ENCODE data around the gene KCNJ14.

The KCNJ14 gene

DNA sequence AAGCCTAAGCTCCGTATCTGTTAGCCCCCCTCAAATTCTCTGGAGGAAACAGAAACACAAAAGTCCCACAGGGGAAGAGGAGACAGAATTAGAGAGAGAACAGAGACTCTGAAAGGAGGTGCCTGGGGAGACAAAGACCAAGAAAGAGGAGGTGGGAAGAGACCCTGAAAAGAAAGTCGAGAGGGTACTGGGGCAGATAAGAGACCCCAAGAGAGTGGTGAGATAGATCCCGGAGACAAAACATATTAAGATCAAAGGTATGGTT, 10.5 kb upstream of the KCNJ14 start:
- DNase-seq (ENCODE audit: insufficient read length, low spot score) (no peak), FAIRE-seq (no peak)

DNA sequence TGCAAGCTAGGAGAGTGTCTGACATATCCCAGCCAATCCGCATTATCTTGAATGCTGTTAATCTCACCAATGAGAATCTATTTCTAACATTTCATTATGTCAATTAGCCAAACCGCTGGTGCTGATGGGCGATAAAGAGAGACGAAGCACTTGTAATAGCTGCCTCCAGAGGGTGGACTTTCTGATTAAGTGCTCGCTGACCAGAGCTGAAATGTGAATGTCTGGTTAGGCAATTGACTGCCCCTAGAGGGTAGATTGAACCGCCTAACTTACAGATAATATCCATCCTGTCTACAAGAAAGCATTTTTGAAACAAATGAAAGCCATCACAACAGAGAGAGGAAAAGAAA, 10.1 kb upstream of the KCNJ14 start:
- DNase-seq (ENCODE audit: insufficient read length, low spot score), result peak; percentile 90
- peak; percentile 52 for FAIRE-seq

GRCh38 chr19:48445606-48446481, 9.5 kb upstream of the KCNJ14 start, which contains the start of gene GRWD1:
GRWD1 (plus strand) TSS chr19:48445983; CDS start chr19:48446006, 23 bp downstream.
- DNase-seq (ENCODE audit: insufficient read length, low spot score), result peak; percentile 97
- peak; percentile 94 for FAIRE-seq

- no peak for FAIRE-seq
- no peak for DNase-seq (ENCODE audit: insufficient read length, low spot score)
These were observed 8.8 kb upstream of the KCNJ14 start for GRCh38 chr19:48446579-48446978.

- FAIRE-seq, result no peak
- DNase-seq (ENCODE audit: insufficient read length, low spot score), result no peak
These were observed 6.8 kb upstream of the KCNJ14 start for GRCh38 chr19:48448563-48448962.

DNA sequence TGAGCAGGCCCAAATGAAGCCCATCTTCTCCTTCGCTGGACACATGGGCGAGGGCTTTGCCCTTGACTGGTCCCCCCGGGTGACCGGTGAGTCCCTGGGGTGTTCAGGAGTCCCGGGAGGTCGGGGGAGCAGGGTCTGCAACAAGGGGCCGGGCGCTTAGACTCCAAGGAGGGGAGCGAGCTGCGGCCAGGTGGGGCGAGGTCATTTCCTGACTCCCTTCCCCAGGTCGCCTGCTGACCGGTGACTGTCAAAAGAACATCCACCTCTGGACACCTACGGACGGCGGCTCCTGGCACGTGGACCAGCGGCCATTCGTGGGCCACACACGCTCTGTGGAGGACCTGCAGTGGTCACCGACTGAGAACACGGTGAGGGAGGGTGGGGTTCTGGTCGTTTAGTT, 4.9 kb upstream of the KCNJ14 start:
- FAIRE-seq, result no peak
- no peak for DNase-seq (ENCODE audit: insufficient read length, low spot score)

DNA sequence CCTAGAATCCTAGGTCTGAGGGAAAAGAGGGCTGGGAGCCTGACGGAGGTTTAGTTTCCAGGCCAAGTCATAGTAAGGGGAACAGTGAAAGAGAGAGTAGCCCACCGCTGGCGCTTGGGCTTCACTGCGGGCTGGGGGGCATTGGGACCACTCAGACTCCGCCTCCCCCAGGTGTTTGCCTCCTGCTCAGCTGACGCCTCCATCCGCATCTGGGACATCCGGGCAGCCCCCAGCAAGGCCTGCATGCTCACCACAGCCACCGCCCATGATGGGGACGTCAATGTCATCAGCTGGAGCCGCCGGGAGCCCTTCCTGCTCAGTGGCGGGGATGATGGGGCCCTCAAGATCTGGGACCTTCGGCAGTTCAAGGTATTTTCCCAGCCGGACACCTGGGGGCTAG, 4.5 kb upstream of the KCNJ14 start:
- FAIRE-seq (no peak), DNase-seq (ENCODE audit: insufficient read length, low spot score) (no peak)

DNA sequence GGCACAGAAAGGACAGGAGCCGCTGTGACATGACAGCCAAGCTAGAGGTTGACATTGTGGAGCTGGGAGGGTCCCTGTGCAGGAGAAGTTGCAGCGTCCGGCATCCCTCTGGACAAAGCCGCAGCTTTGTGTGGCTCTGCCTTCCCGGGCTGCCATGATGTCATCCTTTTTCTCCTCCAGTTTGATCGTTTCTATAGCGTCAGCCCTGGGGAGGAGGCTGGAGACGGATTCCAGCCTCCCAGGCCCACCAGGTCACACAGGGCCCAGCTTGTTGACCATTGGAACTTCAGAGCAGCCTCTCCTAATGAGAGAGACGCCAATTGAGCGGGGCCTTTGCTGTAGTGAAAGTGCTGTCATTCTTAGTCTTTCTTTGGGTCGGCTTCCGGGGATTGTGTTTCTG, 3.8 kb upstream of the KCNJ14 start:
- FAIRE-seq (no peak), DNase-seq (ENCODE audit: insufficient read length, low spot score) (no peak)

DNA sequence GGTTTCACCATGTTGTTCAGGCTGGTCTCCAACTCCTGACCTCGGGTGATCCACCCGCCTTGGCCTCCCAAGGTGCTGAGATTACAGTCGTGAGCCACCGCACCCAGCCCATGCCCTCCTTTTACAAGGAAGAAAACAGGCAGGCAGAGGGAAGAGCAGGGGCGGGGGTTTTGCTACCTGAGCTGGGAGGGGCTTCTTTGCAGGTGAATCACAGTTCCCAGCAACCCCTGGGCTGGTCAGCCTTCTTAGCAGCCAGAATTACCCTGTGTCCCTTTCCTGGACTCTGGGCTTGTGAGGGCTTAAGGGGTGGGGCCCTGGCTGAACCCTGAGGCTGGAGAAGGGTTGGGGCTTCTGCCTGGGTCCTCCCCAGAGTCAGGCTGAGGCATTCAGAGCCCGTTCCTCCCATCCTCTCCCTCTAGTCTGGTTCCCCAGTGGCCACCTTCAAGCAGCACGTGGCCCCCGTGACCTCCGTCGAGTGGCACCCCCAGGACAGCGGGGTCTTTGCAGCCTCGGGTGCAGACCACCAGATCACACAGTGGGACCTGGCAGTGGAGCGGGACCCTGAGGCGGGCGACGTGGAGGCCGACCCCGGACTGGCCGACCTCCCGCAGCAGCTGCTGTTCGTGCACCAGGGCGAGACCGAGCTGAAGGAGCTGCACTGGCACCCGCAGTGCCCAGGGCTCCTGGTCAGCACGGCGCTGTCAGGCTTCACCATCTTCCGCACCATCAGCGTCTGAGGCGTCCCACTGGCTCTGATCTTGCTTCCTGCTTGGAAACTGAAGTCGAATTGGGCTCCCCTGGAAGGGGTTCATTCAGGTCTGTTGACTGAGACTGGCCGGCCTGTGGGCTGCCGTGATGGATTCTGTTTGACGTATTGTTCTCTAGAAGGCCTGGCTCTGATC, 2.8 kb upstream of the KCNJ14 start:
- FAIRE-seq (no peak), DNase-seq (ENCODE audit: insufficient read length, low spot score) (no peak)

GRCh38 chr19:48454150-48454730, 1.1 kb upstream of the KCNJ14 start:
- DNase-seq (ENCODE audit: insufficient read length, low spot score), result no peak
- no peak for FAIRE-seq

DNA sequence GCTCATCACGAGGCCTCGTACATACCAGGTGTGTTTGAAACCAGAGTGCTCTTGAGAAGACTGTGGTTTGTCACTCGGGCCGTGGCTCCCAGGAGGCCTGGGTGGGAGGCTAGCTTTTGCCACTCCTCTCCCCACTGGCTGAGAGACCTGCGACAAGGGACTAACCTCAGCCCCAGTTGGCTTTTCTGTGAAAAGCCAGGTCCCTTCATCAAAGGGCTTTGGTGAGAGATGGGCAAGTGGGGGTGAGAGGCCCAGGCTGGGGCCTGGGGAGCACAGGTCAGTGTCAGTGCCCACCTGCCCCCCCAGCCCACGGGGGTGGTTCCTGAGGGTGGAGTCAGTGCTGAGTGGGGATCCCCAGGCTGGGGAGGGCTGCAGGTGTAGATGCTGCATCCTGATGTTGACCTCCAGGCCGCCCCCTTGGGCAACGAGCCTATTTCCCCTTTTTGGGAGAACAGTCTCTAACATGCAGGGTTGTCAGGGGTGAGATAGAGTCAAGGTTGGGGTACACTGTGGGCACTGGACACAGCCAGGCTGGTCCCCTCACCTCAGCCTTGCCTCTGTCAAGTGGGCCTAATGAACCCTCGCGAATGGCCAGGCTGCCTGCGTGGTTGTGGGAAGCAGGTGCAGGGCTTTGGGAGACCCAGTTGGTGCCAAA, 661 bp downstream of the KCNJ14 start:
- FAIRE-seq, result no peak
- no peak for DNase-seq (ENCODE audit: insufficient read length, low spot score)

DNA sequence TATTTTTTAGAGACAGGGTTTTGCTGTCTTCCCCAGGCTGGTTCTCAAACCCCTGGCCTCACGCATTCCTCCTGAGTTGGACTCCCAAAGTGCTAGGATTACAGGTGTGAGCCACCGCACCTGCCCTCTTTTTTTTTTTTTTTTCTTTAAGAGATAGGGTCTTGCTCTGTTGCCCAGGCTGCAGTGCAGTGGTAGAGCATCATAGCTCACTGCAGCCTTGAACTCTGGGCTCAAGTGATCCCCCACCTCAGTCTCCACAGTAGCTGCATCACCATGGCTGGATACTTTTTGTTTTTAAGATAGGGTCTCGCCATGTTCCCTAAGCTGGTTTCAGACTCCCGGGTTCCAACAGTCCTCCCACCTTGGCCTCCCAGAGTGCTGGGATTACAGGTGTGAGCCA, 1.5 kb downstream of the KCNJ14 start:
- FAIRE-seq, result no peak

GRCh38 chr19:48458016-48458415, 2.6 kb downstream of the KCNJ14 start:
- DNase-seq (ENCODE audit: insufficient read length, low spot score), result no peak
- FAIRE-seq, result no peak

More for the DNA sequence above, 1.5 kb downstream of the KCNJ14 start:
- no peak for DNase-seq (ENCODE audit: insufficient read length, low spot score)

DNA sequence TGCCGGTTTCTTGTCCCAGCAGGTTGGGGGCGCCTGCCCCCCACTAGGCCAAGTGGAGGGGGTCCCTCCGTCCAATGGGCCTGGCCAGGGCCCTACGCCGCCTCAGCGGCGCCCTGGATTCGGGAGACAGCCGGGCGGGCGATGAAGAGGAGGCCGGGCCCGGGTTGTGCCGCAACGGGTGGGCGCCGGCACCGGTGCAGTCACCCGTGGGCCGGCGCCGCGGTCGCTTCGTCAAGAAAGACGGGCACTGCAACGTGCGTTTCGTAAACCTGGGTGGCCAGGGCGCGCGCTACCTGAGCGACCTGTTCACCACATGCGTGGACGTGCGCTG, 6.2 kb downstream of the KCNJ14 start:
- FAIRE-seq, result no peak

DNA sequence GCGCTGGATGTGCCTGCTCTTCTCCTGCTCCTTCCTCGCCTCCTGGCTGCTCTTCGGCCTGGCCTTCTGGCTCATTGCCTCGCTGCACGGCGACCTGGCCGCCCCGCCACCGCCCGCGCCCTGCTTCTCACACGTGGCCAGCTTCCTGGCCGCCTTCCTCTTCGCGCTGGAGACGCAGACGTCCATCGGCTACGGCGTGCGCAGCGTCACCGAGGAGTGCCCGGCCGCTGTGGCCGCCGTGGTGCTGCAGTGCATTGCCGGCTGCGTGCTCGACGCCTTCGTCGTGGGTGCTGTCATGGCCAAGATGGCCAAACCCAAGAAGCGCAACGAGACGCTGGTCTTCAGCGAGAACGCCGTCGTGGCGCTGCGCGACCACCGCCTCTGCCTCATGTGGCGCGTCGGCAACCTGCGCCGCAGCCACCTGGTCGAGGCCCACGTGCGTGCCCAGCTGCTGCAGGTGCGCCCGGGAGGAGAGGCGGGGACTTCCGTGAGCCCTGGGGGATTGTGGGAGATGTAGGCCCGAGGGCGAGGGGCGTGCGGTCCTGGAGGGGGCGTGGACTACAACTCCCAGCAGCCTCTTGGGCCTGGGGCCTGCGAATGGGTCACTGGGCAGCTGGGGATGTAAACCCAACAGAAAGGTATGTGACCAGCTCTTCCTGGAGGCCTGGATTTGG, 6.7 kb downstream of the KCNJ14 start:
- FAIRE-seq (no peak), DNase-seq (ENCODE audit: insufficient read length, low spot score) (no peak)

More for the DNA sequence above, 6.2 kb downstream of the KCNJ14 start:
- DNase-seq (ENCODE audit: insufficient read length, low spot score), result no peak

GRCh38 chr19:48465215-48465614, 9.8 kb downstream of the KCNJ14 start:
- DNase-seq (ENCODE audit: insufficient read length, low spot score), result no peak
- FAIRE-seq, result no peak

GRCh38 chr19:48466561-48467325, 11.4 kb downstream of the KCNJ14 start:
- FAIRE-seq, result peak; percentile 28
- no peak for DNase-seq (ENCODE audit: insufficient read length, low spot score)

- DNase-seq (ENCODE audit: insufficient read length, low spot score), result peak; percentile 98
These were observed 13.5 kb downstream of the KCNJ14 start for GRCh38 chr19:48468772-48469288.

GRCh38 chr19:48469289-48469881, 14.0 kb downstream of the KCNJ14 start, which contains the start of gene CYTH2:
CYTH2 (plus strand) TSS chr19:48469369; CDS start chr19:48469508, 139 bp downstream.
- no peak for FAIRE-seq
- peak; percentile 66 for DNase-seq (ENCODE audit: insufficient read length, low spot score)

More at GRCh38 chr19:48468772-48469288, 13.5 kb downstream of the KCNJ14 start:
- FAIRE-seq, result peak; percentile 95
